HG03135 (cell line): Measurements from ENCODE around the gene ZCCHC8.
"Not testable (repeated sequence)": the region's sequence is repeated elsewhere in the genome, so short reads cannot be mapped to it uniquely, and the experiment has no call there.

Experiments
- ATAC-seq: cut with Tn5 transposase; IDR thresholded peaks from one replicate; pipeline ENCODE4 v1.9.1; 2021; ENCODE audit warnings: mild to moderate bottlenecking, moderate library complexity; ENCODE audit not compliant: unreplicated experiment

ZCCHC8 gene

DNA sequence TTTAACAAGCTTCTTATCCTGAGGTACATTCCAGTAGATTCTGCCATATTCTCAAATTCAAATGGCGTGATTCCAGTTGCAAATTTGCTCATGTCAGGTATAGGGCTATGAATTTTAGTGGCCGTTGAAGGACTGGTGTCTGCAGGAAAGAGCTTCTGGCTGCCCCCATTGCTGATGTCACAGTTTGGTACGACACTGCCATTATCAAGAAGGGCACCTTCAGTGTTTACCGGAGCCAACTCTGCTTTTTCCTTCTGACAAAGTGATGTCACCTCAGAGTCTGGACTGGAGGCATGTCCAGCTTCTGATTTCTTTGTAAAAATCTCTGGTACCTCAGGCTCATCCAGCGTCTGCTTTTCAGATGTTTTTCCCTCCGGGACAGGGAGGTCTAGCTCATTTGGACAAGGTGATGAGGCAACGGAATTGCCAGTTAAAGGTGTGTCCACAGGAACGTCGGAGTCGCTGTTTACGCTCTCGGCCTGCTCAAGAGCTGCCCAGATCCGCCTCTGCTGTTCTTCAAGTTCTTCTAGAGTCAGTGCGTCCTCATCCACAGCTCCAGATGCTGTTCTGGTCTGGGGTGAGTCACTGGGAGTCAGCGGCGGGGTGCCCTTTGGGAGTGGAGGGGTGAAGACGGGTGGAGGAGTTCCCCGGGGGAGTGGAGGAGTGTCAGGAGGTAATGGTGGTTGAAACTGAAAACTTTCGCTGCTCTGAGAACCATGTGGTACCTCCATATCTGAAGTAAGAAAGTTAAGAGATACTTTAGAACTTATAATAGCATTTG lies 27.0 kb downstream of the ZCCHC8 start:
- no peak for ATAC-seq

- ATAC-seq, result no peak
Observed at GRCh38 chr12:122471324-122472226, 29.2 kb downstream of the ZCCHC8 start.

DNA sequence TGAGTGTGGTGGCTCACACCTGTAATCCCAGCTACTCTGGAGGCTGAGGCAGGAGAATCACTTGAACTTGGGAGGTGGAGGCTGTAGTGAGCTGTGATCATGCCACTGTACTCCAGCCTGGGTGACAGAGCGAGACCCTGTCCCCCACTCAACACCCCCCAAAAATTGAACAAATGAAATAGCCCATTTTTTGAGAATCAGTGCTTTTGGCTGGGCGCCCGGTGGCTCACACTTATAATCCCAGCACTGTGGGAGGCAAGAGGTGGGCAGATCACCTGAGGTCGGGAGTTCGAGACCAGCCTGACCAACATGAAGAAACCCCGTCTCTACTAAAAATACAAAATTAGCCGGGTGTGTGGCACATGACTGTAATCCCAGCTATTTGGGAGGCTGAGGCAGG lies 30.2 kb downstream of the ZCCHC8 start:
- not testable (repeated sequence) for ATAC-seq

DNA sequence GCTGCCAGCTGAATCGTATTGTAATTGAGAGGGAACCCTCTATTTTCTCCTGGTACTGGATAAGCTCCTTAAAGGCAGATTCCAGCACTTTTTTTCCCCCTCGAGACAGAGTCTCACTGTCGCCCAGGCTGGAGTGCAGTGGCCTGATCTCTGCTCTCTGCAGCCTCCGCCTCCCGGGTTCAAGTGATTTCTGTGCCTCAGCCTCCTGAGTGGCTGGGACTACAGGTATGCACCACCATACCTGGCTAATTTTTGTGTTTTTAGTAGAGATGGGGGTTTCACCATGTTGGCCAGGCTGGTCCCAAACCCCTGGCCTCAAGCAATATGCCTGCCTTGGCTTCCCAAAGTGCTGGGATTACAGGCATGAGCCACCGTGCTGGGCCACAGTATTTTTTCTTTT lies 30.9 kb downstream of the ZCCHC8 start:
- not testable (repeated sequence) for ATAC-seq

DNA sequence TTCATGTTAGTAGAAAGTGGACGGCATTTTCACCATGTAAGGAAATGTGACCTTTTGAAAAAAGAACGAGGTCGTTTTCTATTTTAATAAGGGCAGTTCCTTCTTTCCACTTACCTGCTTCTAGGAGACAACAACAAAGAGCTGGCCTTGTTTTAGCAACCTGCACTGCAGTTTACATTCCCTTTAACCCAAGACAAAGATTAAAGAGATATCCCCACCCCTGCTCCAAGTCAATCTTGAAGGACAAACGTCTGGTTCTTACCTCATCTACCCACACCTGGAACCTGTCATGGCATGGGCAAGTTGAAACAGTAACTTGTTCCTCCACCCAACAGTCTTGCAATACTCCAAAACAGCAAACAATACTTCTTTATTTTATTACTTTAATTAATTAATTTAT lies 32.7 kb downstream of the ZCCHC8 start:
- ATAC-seq, result no peak

GRCh38 chr12:122464317-122465042 lies 36.3 kb downstream of the ZCCHC8 start:
- ATAC-seq, result not testable (repeated sequence)

- no peak for ATAC-seq
Observed at GRCh38 chr12:122460641-122461040, 40.1 kb downstream of the ZCCHC8 start.

DNA sequence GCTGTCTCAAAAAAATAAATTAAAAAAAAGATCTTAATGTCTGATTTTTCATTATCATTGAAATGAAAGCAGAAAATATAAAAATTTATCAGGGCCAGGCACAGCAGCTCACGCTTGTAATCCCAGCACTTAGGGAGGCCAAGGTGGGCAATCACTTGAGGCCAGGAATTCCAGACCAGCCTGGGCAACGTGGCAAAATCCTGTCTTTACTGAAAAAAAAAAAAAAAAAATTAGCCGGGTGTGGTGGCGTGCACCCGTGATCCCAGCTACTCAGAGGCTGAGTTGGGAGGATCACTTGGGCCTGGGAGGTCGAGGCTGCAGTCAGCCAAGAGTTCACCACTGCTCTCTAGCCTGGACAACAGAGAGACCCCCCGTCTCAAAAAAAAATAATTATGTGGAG lies 40.7 kb downstream of the ZCCHC8 start:
- ATAC-seq, result no peak

DNA sequence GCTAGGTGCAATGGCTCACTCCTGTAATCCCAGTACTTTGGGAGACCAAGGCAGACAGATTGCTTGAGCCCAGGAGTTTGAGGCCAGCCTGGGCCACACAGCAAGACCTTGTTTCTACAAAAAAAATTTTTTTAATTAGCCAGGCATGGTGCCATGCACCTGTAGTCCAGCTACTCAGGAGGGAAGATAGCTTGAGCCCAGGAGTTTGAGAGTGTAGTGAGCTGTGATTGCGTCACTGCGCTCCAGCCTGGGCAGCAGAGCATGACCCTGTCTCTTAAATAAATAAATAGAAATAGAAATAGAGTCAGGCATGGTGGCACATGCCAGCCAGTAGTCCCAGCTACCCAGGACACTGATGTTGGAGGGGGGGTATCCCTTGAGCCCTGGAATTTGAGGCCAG lies 41.5 kb downstream of the ZCCHC8 start:
- no peak for ATAC-seq

DNA sequence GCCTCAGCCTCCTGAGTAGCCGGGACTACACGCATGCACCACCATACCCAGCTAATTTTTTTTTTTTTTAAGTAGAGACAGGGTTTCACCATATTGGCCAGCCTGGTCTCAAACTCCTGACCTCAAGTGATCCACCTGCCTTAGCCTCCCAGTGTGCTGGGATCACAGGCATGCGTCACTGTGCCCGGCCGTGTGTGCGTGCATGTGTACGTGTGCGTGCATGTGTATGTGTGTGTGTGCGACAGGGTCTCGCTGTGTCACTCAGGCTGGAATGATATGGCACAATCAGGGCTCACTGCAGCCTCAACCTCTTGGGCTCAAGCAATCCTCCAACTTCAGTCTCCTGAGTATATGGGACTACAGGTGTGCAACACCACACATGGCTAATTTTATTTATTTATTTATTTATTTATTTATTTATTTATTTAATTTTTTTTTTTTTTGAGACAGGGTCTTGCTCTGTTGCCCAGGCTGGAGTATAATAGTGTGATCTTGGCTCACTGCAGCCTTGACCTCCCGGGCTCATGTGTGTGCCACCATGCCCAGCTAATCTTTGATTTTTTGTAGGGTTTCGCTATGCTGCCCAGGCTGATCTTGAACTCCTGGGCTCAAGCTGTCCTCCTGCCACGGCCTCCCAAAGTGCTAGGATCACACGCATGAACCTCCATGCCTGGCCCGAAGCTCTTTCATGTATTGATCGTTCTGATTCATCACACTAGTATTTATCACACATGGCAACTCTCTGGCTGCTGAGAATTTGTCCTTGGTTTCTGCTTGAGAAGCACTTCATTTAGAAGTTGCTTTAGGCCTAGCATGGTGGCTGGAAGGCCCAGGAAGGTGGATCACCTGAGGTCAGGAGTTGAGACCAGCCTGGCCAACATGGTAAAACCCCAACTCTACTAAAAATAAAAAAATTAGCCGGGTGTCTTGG lies 42.4 kb downstream of the ZCCHC8 start:
- ATAC-seq, result no peak

DNA sequence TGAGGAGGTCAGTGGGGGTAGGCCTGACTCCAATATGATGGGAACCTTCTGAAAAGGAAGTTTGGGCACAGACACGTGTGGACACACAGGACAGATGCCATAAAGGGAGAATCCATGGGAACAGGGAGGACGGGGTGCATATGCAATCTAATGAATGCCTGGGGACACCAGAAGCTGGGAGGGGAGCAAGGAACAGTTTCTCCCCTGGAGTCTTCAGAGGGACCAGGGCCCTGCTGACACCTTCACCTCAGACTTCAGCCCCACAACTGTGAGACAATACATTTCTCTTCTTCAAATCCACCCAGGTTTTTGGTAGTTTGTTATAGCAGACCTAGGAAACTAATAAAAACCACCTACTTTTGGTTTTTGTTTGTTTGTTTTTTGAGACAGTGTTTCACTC lies 43.1 kb downstream of the ZCCHC8 start:
- ATAC-seq, result no peak

DNA sequence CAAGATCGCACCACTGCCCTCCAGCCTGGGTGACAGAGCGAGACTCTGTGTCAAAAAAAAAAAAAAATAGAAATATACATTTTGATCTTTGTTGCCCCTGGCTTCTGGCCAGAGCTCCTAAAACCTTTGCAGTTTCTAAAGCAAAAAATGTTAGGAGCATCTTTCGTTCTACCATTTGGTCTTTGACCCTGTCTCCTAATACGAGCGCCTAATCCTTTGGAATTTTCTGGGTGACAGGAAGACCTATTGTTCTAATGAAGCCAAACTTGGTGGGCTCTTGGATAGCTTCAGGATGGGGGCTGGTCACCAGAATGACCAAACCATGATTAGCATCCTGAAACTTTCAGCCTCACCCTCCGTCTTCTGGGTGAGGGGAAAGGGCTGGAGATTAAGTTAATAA lies 46.0 kb downstream of the ZCCHC8 start:
- no peak for ATAC-seq

GRCh38 chr12:122454250-122454721 lies 46.4 kb downstream of the ZCCHC8 start:
- ATAC-seq, result no peak

DNA sequence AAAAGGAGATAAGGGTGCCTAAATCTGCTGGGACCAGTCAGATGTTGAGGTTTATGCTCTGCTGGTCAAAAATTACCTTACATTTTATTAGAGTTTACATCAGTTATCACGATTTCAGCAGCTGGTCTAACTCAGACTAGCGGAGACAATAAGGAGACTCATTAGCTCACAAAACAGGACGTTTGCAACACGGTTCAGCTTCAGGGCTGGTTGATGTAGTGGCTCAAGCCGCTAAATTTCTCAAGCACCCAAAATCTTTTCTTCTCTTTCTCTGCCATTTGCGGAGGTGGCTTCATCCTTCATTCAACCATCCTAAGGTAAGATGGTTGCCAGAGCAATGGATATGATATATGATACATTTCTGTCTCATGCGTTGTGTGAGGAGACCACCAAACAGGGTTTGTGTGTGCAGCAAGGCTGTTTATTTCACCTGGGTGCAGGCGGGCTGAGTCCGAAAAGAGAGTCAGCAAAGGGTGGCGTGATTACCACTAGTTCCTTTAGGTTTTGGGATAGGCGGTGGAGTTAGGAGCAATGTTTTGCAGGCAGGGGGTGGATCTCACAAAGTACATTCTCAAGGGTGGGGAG lies 47.9 kb downstream of the ZCCHC8 start:
- ATAC-seq, result no peak

DNA sequence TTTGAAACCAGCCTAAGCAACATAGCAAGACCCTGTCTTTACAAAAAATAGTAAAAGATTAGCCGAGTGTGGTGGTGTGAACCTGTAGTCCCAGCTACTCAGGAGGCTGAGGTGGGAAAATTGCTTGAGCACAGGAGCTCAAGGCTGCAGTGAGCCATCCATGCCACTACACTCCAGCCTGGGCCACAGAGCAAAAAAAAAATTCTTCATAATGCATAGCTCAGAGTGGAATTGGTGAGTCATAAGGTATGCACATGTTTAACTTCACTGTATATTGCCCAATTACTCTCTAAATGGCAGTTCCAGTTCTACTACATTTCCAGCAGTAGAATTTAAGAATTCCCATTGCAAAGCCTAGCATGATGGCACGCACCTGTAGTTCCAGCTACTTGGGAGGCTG lies 51.4 kb downstream of the ZCCHC8 start:
- no peak for ATAC-seq

- ATAC-seq, result not testable (repeated sequence)
Observed at GRCh38 chr12:122447825-122448224, 52.9 kb downstream of the ZCCHC8 start.

DNA sequence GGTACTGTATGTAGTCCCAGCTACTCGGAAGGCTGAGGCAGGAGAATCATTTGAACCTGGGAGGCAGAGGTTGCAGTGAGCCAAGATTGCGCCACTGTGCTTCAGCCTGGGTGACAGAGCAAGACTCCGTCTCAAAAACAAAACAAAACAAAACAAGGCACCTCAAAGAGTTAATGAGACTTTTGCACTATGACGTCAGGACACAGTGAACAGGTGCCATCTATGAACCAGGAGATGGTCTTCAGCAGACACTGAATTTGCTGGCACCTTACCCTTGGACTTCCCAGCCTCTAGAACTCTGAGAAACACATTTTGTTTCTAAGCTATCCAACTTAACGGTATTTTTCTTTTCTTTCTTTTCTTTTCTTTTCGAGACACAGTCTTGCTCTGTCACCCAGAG lies 54.3 kb downstream of the ZCCHC8 start:
- ATAC-seq, result not testable (repeated sequence)

GRCh38 chr12:122444071-122444470 lies 56.7 kb downstream of the ZCCHC8 start:
- not testable (repeated sequence) for ATAC-seq

DNA sequence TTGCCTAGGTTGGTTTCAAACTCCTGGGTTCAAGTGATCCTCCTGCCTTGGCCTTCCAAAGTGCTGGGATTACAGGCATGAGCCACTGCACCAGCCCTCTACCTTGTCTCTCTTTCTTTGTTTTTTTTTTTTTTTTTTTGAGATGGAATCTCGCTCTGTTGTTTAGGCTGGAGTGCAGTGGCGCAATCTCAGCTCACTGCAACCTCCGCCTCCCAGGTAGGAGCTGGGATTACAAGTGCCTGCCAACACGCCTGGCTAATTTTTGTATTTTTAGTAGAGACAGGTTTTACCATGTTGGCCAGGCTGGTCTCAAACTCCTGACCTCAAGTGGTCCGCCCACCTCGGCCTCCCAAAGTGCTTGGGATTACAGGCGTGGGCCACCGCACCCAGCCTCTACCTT lies 61.9 kb downstream of the ZCCHC8 start:
- ATAC-seq, result not testable (repeated sequence)

DNA sequence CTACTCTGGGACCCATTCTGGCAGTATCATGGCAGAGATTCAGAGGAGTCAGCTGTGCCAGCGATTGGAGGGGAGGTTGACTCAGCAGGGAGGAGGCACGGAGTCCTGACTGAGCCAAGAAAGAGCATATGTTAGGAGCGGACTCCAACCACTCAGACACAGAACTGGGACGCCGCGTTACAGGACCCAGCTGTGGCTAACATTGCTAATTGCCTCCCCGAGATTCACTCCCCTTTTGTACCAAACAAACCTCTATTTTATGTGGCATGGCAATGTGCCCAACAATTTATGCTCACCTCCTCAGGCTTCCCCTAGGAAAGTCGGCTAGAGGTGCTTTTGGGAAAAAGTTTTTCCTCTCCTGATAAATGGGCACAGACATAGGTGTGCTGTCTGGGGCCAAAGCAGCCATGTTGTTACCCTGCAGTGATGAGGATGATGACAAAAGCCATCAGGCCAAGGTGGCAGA lies 63.0 kb downstream of the ZCCHC8 start:
- ATAC-seq, result no peak
